NAMALWA (cell line): Measurements from ENCODE around the gene SORL1-AS1.
A peak's percentile ranks its signal among the peaks of the same experiment; 100 is the strongest.

Experiments
- DNase-seq: peaks from one replicate; pipeline ENCODE4 v3.0.0-alpha.2; 2015; ENCODE audit warnings: low spot score

Gene SORL1-AS1

GRCh38 chr11:121451986-121452608 lies 670 bp downstream of the SORL1-AS1 start, which contains the start of gene SORL1:
Gene SORL1 (plus strand): TSS chr11:121452314. CDS start chr11:121452332, 18 bp downstream.
- DNase-seq = peak; percentile 79

- peak; percentile 45 for DNase-seq
Observed at GRCh38 chr11:121451178-121451985, 1.4 kb downstream of the SORL1-AS1 start.

GRCh38 chr11:121450401-121450800 lies 2.4 kb downstream of the SORL1-AS1 start:
- DNase-seq = no peak

- peak; percentile 42 for DNase-seq
Observed at GRCh38 chr11:121449626-121450025, 3.1 kb downstream of the SORL1-AS1 start.

- DNase-seq = peak; percentile 42
Observed at GRCh38 chr11:121449123-121449522, 3.6 kb downstream of the SORL1-AS1 start.

GRCh38 chr11:121448431-121448941 lies 4.3 kb downstream of the SORL1-AS1 start:
- DNase-seq = peak; percentile 69

- no peak for DNase-seq
Observed at GRCh38 chr11:121448011-121448410, 4.8 kb downstream of the SORL1-AS1 start.

GRCh38 chr11:121446752-121447156 lies 6.0 kb downstream of the SORL1-AS1 start:
- peak; percentile 50 for DNase-seq

- no peak for DNase-seq
Observed at GRCh38 chr11:121445071-121445768, 7.5 kb downstream of the SORL1-AS1 start.

- no peak for DNase-seq
Observed at GRCh38 chr11:121444526-121444925, 8.2 kb downstream of the SORL1-AS1 start.

- no peak for DNase-seq
Observed at GRCh38 chr11:121443688-121444275, 9.0 kb downstream of the SORL1-AS1 start.

- DNase-seq = no peak
Observed at GRCh38 chr11:121441521-121441920, 11.2 kb downstream of the SORL1-AS1 start.

GRCh38 chr11:121439759-121440158 lies 13.0 kb downstream of the SORL1-AS1 start:
- no peak for DNase-seq

- DNase-seq = no peak
Observed at GRCh38 chr11:121439337-121439736, 13.4 kb downstream of the SORL1-AS1 start.

- no peak for DNase-seq
Observed at GRCh38 chr11:121437686-121438078, 15.1 kb downstream of the SORL1-AS1 start.

- no peak for DNase-seq
Observed at GRCh38 chr11:121437018-121437685, 15.6 kb downstream of the SORL1-AS1 start.

- no peak for DNase-seq
Observed at GRCh38 chr11:121435551-121436511, 16.9 kb downstream of the SORL1-AS1 start.

GRCh38 chr11:121435132-121435531 lies 17.6 kb downstream of the SORL1-AS1 start:
- no peak for DNase-seq

GRCh38 chr11:121431820-121432526 lies 20.8 kb downstream of the SORL1-AS1 start:
- DNase-seq = no peak

GRCh38 chr11:121429556-121429955 lies 23.2 kb downstream of the SORL1-AS1 start:
- DNase-seq = no peak
